HG03135 (cell line): Measurements from ENCODE around the gene CTU1.

Source experiments
- ATAC-seq: cut with Tn5 transposase; IDR thresholded peaks from one replicate; pipeline ENCODE4 v1.9.1; 2021; ENCODE audit warnings: mild to moderate bottlenecking, moderate library complexity; ENCODE audit not compliant: unreplicated experiment

The CTU1 gene

DNA sequence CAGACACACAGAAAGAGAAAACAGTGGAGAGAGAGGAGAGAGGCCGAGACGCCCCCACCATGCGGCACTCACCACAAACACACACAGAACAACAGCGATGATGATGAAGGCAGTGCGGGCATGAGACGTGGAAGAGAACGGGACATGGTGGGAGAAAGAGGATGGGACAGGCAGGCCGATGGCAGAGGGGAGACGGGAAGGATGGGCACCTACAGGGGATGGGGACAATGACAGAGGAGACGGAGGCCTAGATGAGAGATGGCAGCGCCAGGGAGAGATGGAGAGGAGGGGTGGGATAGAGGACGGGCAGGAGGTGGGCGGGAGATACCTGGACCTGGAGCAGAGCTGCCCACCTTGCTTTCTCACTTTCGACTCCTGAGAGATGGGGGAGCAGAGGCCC is 24.4 kb downstream of the CTU1 start:
- ATAC-seq, result no peak

DNA sequence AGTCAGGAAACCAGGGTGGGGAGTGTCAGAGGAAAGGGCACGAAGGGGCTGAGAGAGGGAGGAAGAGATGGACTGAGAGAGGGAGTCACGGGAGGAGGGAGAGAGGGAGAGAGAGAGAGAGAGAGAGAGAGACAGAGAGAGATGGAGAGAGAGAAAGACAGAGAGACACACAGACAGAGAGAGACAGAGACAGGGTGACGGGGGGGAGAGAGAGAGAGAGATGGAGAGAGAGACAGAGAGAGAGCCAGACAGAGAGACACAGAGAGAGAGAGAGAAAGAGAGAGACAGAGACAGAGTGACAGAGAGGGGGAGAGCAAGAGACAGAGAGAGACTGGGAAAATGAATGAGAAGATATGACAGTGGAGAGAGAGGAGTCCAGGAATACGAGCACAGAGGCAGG is 25.0 kb downstream of the CTU1 start:
- no peak for ATAC-seq

DNA sequence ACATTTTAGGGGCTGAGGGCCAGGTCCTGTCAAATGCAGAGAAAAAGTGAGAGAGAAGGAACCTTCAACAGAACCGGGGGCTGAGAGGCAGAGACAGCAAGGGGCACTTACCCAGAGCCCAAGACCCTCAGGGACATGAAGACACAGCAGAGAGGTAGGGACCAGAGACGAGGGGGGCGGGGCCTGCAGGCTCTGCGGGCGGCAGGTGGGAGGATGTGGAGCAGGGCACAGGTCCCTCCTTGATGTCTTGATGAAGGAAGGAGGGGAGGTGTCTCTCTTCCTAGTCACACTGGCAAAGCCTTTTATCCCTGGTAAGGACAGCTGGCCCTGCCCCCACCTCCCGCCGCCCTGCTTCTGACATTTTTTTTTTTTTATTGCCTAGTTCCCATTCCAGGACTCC is 25.6 kb downstream of the CTU1 start, which contains the start of gene KLK14:
TSS of gene KLK14 (minus strand) at position 277 of the 400 bp plus-strand sequence. CDS start at position 4, 273 bp downstream.
- ATAC-seq, result no peak

DNA sequence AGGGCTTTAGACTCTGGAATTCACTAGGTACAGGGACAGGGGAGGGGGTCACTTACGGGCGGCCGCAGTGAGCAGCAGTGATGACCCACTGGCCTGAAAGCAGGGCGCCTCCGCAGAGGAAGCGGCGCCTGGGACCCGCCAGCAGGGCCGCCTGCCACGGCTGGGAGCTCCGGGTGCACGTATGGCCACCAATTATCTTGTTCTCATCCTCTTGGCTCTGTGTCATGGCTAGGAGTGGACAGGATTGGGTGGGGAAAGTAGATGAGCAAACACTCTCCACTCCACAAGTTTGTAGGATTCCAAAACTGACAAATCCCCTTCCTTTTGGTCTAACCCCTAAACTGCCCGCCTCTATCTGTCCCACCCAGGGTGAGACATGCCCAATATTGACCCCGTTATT is 26.7 kb downstream of the CTU1 start:
- ATAC-seq, result no peak

DNA sequence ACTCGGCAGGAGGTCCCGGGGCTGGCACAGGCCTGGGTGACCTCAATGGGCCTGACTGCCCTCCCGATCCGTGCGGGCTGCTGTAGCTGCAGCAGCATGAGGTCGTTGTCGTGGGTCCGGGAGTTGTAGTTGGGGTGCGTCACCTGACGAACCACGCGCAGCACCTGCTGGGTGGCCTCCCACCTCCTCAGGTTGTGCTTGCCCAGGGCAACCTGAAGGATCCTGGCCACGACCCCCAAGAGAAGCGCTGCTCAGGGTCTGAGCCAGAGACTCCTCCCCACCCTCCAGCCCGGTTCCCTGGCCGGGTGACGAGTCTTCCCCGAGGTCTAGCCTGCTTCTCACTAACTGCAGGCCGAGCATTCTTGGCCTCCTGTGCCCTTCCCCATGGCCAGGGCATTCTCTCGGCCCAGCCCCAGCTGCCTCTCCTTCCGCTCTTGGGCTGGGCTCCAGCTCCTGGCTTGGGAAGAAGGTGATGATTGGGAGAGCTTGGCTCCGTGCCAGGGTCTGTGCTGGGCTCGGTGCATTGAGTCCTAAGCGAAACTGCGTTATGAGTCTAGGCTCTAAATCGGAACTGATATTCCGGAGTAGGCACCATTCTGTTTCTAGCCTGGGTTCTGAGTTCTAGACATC is 28.6 kb downstream of the CTU1 start:
- no peak for ATAC-seq

DNA sequence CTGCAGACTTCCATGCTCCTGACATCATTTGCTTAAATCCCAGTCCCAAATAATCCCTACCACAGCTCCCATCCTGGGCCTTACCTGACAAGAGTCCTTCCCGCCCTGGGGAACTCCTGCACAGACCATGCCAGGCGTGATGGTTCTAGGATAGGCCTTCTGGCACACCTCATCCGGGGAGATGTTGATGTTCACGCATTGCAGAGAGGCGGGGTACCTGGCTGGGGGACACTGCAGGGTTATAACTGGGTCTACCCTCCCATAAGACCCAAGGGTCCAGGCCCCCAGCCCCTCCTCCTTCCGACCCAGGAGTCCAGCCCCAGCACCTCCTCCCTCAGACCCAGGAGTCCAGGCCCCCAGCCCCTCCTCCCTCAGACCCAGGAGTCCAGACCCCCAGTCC is 29.5 kb downstream of the CTU1 start:
- no peak for ATAC-seq

DNA sequence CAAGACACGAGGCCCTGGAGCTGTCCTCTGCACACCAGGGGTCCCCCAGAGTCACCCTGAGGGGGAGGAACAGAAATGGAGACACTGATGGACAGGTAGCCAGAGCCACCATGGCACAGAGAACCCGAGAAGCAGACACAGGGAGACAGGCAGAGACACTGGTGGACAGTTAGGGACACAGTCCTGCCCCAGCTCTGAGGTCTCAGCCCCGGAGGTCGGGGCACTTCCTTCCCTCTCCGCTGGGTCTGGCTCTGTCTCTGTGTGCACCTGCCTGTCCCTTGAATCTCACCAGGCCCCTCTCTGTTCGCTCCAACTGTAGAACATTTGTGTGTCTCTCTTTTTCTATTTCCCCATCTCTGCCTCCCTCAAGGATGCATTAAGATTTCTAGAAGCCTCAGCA is 30.1 kb downstream of the CTU1 start:
- ATAC-seq, result no peak

DNA sequence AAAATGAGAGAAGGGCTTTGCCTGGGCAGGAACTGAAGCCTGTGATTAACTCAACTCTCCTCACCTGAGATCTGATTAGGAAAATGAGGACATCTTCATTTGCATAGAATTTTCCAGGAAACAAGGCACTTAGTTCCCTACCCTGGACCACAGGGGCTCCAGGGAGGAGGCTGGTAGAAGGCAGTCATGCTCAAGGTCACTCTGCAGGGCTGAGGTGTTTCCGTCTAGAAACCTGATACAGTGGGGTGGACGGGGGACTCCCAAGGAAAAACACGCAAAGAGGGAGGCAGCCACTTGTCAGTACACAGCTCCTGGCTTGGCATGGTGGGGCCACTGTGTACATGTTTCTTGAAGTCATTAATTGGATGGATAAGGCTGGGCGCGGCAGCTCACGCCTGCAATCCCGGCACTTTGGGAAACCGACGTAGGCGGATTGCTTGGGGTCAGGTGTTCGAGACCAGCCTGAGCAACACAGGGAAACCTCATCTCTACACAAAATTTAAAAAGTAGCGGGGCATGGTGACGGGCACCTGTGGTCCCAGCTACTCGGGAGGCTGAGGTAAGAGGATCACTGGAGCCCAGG is 31.5 kb downstream of the CTU1 start:
- no peak for ATAC-seq

DNA sequence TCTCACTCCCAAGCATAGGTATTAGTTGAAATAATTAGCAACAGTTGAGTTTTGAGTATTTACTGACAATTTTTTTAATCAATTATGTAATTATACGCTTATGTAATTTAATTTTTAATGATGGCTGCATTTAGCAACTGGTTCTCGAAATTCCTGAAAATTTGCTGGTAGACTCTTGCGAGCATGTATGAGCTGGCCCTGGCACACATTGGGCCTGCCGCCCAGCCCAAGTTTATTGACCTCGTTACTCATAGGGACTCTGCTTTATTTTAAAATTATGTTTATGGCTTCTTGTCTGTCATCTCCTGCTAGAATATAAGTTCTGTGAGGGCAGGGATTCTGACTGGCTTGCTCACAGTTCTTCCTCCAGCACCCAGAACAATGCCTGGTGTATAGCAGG is 32.2 kb downstream of the CTU1 start:
- no peak for ATAC-seq

DNA sequence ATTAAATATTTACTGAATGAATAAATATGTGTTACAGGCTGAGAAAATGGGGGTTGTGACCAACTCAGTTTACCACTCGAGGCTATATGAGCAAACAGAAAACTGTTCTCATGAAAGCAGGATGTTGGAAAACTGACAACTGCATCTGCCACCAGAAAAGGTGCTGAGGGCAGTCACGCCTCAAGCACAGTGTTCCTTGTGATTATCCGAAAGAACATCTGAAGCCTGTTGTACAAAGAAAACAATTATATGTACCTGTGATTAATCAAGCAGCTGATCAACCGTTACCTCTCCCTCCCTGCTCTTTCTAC is 37.2 kb downstream of the CTU1 start:
- ATAC-seq, result no peak

DNA sequence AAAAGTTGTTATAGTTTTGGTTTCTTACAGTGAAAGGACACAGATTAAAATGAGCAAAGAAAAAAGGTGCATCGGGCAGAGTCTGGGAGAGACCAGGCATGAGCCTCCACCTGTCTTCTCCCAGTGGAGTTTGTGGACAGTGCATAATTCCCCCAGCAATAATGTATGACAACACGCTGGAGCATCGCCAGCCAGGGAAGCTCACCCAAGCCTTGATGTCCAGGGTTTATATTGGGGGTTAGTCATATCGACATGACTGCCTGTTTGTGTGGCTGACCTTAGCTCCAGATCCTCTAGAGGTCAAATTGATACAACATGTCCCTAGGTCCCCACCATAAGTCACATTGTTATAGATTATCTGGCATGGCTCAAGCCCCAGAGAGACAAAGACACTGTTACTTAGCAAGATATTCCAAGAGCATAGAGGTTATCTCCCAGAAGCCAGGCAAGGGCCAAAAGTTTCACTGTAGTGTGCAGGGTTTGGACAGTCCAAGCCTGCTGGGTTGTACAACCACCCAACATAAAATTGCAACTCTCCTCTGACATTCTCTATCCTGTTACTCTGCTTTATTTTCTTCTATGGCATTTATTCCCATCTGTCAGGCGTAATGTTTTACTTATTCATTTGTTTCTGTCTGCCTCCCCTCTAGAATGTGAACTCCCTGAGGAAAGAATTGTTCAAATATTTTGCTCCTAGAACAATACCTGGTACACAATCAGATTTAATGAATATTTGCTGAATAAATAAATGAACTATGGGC is 37.7 kb downstream of the CTU1 start:
- no peak for ATAC-seq

DNA sequence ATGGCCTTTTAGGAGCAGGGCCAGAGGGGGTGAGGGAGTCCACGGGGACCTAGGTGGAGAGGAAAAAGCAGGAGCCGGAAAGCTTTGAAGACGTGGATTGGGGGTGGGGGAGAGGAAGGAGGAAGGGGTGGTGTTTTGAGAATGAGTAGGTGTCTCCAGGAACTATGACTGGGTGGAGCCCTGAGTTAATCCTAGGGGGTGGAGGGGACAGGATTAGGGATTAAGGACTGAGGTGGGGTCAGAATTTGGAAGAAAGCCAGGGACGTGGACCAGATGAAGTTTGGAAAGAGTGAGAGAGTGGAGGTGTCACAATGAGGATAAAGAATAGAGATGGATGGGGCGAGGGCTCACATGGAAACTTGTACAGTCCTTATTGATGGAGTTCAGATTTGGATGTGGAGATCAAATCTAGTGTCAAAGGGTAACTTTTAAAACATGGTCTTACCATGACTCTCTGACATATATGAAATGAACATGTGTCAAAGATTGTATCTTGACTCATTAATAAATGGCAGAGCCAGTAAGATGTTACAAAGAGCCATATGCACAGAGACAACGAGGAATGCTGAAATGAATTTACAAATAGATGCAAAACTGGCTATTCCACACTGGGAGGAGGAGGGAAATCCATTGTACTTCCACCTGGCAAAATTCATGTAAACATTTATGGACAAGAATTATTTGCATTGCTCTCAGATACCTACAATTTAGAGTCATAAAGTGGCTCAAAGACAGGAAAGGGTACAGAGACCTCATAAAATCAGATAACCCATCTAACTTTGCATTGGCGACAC is 41.6 kb downstream of the CTU1 start:
- ATAC-seq, result no peak

DNA sequence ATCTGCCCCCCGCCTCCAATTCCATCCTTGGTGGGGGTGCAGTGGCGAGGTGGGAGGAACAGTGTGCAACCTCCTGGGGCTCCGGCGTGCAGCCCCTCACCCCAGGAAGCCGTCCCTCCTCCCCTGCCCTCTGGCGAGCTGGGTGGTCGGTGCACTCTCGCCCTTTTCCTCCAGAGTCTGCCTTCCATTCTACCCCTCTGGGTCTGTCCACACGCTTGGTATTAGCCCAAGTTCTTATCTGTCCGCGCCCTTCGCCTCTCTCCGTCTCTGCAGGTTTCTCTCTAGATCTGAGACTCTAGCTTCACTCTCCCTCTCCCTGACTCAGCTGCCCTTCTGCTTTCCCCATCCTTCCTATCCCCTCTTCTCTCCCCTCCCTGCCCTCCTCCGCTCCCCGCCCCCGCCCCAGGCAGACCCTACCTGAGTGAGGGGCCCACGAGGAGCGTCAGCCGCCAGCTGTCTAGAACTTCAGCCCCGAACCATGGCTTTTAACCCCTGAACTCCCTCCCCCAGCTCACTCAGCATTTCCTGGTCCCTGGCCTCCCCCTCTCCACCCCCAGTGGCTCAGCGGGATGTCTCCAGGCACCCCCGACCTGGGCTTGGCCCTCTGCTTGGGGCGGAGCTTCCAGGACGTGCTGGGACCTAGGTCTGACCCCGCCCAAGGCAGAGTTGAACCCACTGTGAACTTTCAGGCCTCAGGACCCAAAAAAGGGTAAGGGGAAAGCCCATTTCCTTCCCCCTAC is 42.8 kb downstream of the CTU1 start:
- ATAC-seq, result no peak

DNA sequence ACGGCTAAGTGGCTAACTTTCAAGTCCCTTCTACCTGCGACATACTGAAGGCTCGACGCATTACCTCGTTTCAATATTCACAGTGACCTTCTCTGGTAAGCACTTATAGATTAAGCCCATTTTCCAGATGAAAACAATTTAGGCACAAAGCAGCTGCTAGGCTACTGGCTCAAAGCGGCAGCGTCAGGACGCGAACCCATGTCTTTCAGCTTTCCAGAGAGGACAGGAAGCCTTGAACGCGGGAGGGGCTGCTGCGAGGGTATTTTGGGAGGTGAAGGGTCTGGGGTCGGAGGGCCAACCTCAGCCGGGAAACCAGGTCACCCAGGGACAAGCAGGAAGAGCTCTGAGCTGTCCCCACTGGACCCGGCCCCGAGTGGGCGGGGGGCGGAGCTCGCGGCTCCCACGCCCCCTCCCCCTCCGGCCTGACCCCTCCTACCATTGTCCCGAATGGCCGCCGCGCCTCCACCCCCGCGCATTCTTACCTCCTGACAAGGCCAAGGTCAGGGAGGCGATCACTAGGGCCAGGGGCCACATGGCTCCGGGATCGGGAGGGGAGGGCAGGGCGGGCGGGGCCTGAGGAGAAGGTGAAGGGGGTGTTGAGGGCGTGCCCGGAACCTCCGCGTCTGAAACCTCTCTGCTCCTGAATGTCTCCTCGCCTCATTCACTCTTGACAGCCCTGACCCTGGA is 43.5 kb downstream of the CTU1 start, which contains the start of gene KLK13:
TSS of gene KLK13 (minus strand) at position 559 of the 687 bp plus-strand sequence. CDS start at position 534, 25 bp downstream.
- ATAC-seq, result no peak

DNA sequence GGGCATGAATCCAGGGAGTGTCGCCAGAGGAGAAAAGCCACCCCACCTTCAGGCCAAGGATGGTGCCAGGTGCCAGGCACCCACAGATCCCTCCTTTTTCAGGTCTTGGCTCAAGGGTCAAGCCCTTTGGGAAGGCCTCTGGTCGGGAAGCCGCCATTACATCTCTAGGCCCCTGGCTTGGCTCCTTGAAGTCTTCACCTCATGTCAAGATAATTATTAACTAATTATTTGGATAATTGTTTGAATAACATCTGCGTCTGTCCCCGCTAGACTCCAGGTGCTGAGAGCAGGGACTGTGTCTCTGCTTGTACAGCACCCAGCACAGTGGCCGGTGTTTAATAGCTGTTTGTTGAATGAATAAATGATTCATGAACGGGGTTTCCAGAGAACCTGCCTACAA is 44.5 kb downstream of the CTU1 start:
- no peak for ATAC-seq

DNA sequence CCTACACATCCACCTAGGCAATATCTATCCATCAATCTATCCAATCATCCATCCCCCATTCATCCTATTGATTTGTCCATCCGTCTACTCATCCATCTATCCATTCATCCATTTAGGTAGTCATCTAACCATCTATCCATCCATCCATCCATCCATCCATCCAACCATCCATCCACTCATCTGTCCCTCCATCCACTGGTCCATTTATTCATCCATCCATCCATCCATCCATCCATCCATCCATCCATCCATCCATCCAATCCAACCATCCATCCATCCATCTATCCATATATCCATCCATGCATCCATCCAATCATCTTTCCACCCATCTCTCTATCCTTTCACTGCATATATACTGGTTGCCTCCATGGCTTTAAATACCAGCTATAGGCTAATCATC is 47.2 kb downstream of the CTU1 start:
- no peak for ATAC-seq

DNA sequence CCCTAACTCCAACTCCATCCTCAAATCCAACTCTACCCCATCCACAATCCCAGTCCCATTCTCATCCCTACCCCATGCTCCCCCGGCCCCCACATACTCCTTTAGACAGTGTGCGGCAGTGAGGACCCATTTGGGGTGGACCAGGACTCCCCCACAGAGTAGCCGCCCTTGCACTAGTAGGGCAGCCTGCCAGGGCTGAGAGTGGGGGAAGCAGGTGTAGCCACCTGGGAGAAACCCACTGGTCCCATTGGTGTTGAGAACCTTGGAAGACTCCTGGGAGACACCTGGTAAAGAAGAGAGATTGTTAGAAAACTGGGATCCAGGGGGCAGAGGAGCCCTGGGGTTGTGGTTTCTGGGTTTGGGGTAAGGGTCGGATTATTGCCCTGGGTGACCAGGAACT is 47.9 kb downstream of the CTU1 start:
- no peak for ATAC-seq

DNA sequence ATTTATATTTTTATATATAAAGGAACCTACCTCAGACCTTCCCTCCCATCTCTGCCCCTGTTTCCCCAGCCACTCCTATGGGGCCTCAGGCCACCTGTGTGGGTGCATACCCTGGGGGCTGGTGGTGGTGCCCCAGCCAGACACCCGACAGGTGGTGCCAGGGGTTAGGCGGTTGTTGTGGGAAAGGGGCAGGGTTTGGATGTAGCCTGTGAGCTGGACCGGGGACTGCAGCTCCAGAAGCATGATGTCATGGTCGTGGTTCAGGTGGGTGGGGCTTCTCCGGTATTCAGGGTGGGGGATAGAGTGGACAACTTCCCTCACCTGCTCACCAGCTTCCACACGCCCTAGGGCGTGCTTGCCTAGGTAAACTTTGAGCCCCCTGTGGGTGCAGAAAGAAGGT is 48.5 kb downstream of the CTU1 start:
- ATAC-seq, result no peak

DNA sequence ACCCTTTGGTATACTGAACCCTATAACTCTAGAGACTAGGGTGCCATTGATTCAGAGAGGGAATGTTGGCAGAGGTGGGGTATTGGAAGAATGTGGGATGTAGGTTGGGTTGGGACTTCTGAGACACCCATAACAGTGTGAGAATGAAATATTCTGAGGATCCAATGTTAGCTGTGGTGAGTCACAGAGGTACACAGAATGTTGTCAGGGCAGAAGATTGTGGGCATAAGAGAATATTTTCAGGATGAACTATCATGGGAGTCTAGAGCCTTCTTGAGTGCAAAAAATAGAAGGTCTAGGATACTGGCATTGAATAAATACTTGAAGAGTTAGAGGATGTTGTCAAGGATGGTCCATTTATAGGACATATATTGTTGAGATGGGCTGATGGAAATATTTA is 52.3 kb downstream of the CTU1 start:
- no peak for ATAC-seq
